Activated naive CD4-positive, alpha-beta T cell treated with Interleukin-2 at 50 U/mL for 16 hours (primary cell): ENCODE data around the gene CNTNAP2.

Experiments
- DNase-seq: peaks from one replicate; pipeline ENCODE4 v3.0.0-alpha.2; 2020

CNTNAP2 gene

GRCh38 chr7:146116521-146117222, at the start of gene CNTNAP2:
Gene CNTNAP2, plus strand, starts transcription at chr7:146116801. Its CDS starts 76 bp downstream, at chr7:146116877.
- no peak for DNase-seq

- DNase-seq = no peak
Measured at GRCh38 chr7:146067880-146068279, 48.7 kb upstream of the CNTNAP2 start.

GRCh38 chr7:146074195-146074765, 42.3 kb upstream of the CNTNAP2 start:
- no peak for DNase-seq

- no peak for DNase-seq
Measured at GRCh38 chr7:146076344-146076743, 40.3 kb upstream of the CNTNAP2 start.

- DNase-seq = no peak
Measured at GRCh38 chr7:146084086-146084485, 32.5 kb upstream of the CNTNAP2 start.

- no peak for DNase-seq
Measured at GRCh38 chr7:146090023-146090645, 26.5 kb upstream of the CNTNAP2 start.

- DNase-seq = no peak
Measured at GRCh38 chr7:146094356-146094755, 22.2 kb upstream of the CNTNAP2 start.

- no peak for DNase-seq
Measured at GRCh38 chr7:146096994-146097393, 19.6 kb upstream of the CNTNAP2 start.

- DNase-seq = no peak
Measured at GRCh38 chr7:146106319-146106718, 10.3 kb upstream of the CNTNAP2 start.

GRCh38 chr7:146112755-146113154, 3.8 kb upstream of the CNTNAP2 start:
- DNase-seq = no peak

- DNase-seq = no peak
Measured at GRCh38 chr7:146115548-146115850, 1.1 kb upstream of the CNTNAP2 start.

GRCh38 chr7:146115851-146116520, 615 bp upstream of the CNTNAP2 start:
- no peak for DNase-seq

GRCh38 chr7:146117576-146117975, 975 bp downstream of the CNTNAP2 start:
- DNase-seq = no peak

GRCh38 chr7:146119002-146119401, 2.4 kb downstream of the CNTNAP2 start:
- DNase-seq = no peak

GRCh38 chr7:146123715-146124114, 7.1 kb downstream of the CNTNAP2 start:
- DNase-seq = no peak

GRCh38 chr7:146126767-146127509, 10.3 kb downstream of the CNTNAP2 start:
- DNase-seq = no peak

GRCh38 chr7:146129296-146129695, 12.7 kb downstream of the CNTNAP2 start:
- DNase-seq = no peak

- DNase-seq = no peak
Measured at GRCh38 chr7:146129997-146130396, 13.4 kb downstream of the CNTNAP2 start.

- no peak for DNase-seq
Measured at GRCh38 chr7:146131701-146132100, 15.1 kb downstream of the CNTNAP2 start.

GRCh38 chr7:146136357-146136875, 19.8 kb downstream of the CNTNAP2 start:
- DNase-seq = no peak

- DNase-seq = no peak
Measured at GRCh38 chr7:146138926-146139325, 22.3 kb downstream of the CNTNAP2 start.

- no peak for DNase-seq
Measured at GRCh38 chr7:146146831-146147486, 30.4 kb downstream of the CNTNAP2 start.
